WTC11 (cell line): ENCODE results near the gene ZNF189.

Experiments used
- ATF1 ChIP-seq: sonication (generic); formaldehyde crosslinking; IDR thresholded peaks from 2 replicates; pipeline ENCODE4 v1.8.1; 2023; ENCODE audit warnings: mild to moderate bottlenecking, moderate library complexity, missing genetic modification reagents
- ATF3 ChIP-seq: sonication (generic); formaldehyde crosslinking; conservative IDR thresholded peaks from 2 replicates; pipeline ENCODE4 v1.8.1; 2022; ENCODE audit warnings: mild to moderate bottlenecking, missing genetic modification reagents
- CDX4 ChIP-seq: fragments of 250-450 bp; sonication (Bioruptor Pico); IDR thresholded peaks from 2 replicates; pipeline ENCODE4 v1.9.0; 2021; ENCODE audit warnings: moderate library complexity, mild to moderate bottlenecking, inconsistent platforms, borderline replicate concordance
- CREB1 ChIP-seq: sonication (generic); formaldehyde crosslinking; IDR thresholded peaks from 2 replicates; pipeline ENCODE4 v1.8.0; 2023; ENCODE audit warnings: mild to moderate bottlenecking, missing genetic modification reagents
- CTCF ChIP-seq: fragments of 200-600 bp; IDR thresholded peaks from 2 replicates; pipeline ENCODE4 v1.8.0; 2022; ENCODE audit warnings: antibody characterized with exemption
- HMGXB4 ChIP-seq: sonication (generic); formaldehyde crosslinking; IDR thresholded peaks from 2 replicates; pipeline ENCODE4 v1.8.1; 2023; ENCODE audit warnings: mild to moderate bottlenecking, moderate library complexity, missing genetic modification reagents
- NFYB ChIP-seq: sonication (generic); formaldehyde crosslinking; conservative IDR thresholded peaks from 2 replicates; pipeline ENCODE4 v1.8.0; 2022; ENCODE audit warnings: low read depth, missing genetic modification reagents
- NR3C1 ChIP-seq: sonication (generic); formaldehyde crosslinking; conservative IDR thresholded peaks from 2 replicates; pipeline ENCODE4 v1.8.1; 2023; ENCODE audit warnings: low read depth, mild to moderate bottlenecking, missing genetic modification reagents
- SP1 ChIP-seq: sonication (generic); formaldehyde crosslinking; conservative IDR thresholded peaks from 2 replicates; pipeline ENCODE4 v1.8.1; 2022; ENCODE audit warnings: missing genetic modification reagents
- TEAD4 ChIP-seq: sonication (generic); formaldehyde crosslinking; IDR thresholded peaks from 2 replicates; pipeline ENCODE4 v1.8.0; 2022; ENCODE audit warnings: mild to moderate bottlenecking, missing genetic modification reagents
- USF2 ChIP-seq: sonication (generic); formaldehyde crosslinking; IDR thresholded peaks from 2 replicates; pipeline ENCODE4 v1.8.1; 2023; ENCODE audit warnings: mild to moderate bottlenecking, missing genetic modification reagents, moderate library complexity

GRCh38 chr9:101440714-101441230, 42.1 kb downstream of the ZNF189 start:
- no peak for TF ChIP-seq CTCF
- no peak for TF ChIP-seq CREB1 (CRISPR knock-in tag)
- no peak for TF ChIP-seq NR3C1 (CRISPR knock-in tag)
- TF ChIP-seq ATF1 (CRISPR knock-in tag), result no peak
- TF ChIP-seq ATF3 (CRISPR knock-in tag), result no peak
- no peak for TF ChIP-seq NFYB (CRISPR knock-in tag)
- no peak for TF ChIP-seq HMGXB4 (CRISPR knock-in tag)
- TF ChIP-seq SP1 (CRISPR knock-in tag), result no peak
- no peak for TF ChIP-seq USF2 (CRISPR knock-in tag)
- no peak for TF ChIP-seq TEAD4 (CRISPR knock-in tag)
- no peak for TF ChIP-seq CDX4 (CRISPR knock-in tag)
